Activated gamma-delta T cell treated with anti-CD3 and anti-CD28 coated beads, Interleukin-2, amount 50 U/mL, for 16 hours (primary cell): ENCODE data around the gene TP53I11.

ENCODE experiments used
- DNase-seq: peaks from one replicate; pipeline ENCODE4 v3.0.0-alpha.2; 2020; ENCODE audit warnings: low read depth

The TP53I11 gene

GRCh38 chr11:44978961-44979331 lies 28.3 kb upstream of the TP53I11 start:
- no peak for DNase-seq

- DNase-seq, result no peak
These were observed 27.7 kb upstream of the TP53I11 start for GRCh38 chr11:44978274-44978960.

GRCh38 chr11:44977493-44977984 lies 26.9 kb upstream of the TP53I11 start:
- no peak for DNase-seq

DNA sequence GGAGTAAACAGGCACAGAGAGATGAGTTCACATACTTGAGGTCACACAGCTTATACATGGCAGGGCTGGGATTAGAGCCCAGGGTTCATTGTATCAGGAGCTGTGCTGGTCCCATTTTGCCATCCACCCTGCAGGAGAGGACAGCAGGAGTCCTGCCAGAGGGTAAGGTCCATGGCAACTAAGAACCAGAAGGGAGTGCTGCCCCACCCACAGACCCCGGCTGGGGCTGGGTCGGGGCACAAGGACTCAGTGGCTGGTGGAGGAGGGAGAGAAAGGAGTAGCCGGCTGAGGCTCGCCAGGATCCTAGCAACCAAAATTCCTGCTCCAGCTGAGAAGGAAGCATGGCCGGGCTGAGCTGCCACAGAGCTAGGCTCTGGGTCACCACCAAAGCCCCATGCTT lies 25.9 kb upstream of the TP53I11 start:
- DNase-seq, result no peak

GRCh38 chr11:44974402-44975000 lies 23.8 kb upstream of the TP53I11 start:
- DNase-seq, result no peak

DNA sequence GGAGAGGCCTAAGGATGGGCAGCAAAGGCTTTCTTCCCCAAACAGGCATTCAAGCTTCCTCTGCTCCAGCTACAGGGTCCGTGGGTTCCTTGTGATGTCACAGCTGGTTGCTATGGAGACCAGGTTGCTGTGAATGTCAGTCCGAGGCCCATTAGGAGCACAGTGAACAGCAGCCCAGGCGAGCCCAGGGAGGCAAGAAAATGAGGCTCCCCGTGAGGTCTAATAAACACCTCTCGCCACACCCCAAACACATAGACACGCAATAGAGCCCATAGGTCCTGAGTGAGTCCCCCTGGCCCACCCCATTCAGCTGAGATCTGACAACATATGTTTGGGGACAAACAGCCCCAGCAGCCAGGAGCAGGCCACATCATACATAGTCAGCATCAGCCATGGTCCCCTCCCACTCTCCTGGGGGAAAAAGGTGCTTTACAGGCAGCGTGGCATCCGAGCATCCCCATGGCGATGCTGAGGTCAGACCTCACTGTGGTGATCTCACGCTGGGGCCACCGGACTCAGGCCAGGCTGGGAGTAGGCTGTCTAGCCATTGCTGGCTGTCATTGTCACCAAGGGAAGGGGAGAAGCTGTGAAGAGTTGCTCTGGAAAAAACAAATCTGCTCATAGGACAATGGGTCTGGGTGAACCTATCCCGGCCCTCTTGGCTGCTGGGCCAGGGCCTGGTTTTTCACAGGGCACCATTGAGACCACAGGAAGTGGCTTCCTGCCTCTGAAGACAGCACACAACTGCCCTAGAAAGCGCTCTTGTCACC lies 23.1 kb upstream of the TP53I11 start:
- DNase-seq, result no peak

DNA sequence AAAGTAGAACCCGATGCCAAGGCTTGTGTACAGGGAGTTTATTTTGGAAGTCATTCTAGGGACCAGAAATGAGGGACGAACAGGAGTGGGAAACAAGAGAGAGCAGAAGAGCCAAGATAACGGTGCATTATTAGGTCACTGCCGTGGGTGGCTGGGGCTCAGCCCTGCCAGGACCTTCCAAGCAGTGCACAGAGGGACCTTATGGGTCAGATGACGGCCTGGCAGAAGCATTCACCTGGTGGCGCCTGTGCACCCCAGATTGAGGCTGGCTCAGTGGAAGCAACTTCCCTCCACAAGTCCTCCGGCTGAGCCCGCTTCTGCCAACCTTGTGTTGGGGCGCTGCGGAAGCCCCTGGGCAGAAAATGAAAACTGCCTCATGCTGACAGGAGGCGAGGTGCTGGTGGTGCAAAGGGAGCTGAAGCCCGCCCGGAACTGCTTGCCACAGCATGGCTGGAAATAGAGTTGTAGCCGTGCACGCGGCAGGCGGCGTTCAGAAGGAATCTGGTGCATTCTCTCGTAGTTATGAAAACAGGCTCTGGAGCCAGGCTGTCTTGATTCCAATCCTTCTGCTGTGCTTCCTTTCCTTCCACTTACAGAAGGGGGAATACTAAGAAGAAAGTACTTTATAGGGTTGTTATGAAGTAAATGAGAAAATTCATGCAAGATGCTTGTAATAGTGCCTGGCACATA lies 22.2 kb upstream of the TP53I11 start:
- DNase-seq, result no peak

- no peak for DNase-seq
These were observed 20.5 kb upstream of the TP53I11 start for GRCh38 chr11:44971185-44971584.

GRCh38 chr11:44970293-44970692 lies 19.6 kb upstream of the TP53I11 start:
- no peak for DNase-seq

- DNase-seq, result no peak
These were observed 19.1 kb upstream of the TP53I11 start for GRCh38 chr11:44969651-44970252.

GRCh38 chr11:44968510-44968909 lies 17.8 kb upstream of the TP53I11 start:
- no peak for DNase-seq

DNA sequence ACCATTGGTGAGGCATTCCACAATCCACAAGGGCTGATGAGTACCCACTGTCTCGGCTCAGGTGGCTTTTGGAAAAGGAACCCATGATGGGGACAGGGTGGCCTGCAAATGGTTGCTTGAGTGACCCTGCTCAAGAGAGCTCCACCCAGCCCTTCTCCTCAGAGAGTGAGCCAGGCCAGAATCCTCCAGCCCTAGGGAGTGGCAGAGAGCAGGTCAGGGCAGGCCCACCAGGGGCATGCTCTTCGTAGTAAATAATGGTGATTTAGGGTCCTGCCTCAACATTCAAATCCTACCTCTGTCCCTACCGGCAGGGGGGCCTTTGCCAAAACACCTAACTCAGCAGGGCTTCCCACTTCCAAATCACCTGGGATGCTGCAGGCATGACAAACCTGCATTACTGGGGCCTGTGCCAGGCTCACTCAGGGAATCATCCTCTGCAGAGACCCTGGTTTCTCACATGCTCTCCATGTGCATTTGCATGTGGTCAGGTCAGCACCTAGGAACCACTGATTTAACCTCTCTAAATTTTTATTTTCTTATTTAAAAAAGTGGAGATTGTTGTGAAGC lies 17.3 kb upstream of the TP53I11 start:
- no peak for DNase-seq

DNA sequence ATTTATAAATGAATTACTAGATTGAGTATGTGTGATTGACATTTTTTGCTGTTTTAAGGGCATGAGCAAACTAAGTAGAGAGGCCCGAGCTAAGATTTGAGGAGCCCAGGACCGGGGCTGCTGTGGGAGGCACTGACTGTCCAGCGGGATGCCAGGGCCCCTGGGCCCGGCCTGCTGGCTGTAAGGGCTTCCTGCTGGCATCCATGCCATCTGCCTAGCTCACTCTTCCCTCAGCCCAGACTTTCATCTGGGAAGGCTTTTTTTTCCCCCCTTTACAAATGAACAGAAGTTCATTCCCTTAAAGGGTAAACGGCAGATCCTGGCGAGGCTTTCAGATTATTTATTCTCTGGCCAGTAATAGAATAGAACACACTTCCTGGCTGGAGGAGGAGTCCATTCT lies 16.0 kb upstream of the TP53I11 start:
- no peak for DNase-seq

- DNase-seq, result no peak
These were observed 14.0 kb upstream of the TP53I11 start for GRCh38 chr11:44964526-44965209.

DNA sequence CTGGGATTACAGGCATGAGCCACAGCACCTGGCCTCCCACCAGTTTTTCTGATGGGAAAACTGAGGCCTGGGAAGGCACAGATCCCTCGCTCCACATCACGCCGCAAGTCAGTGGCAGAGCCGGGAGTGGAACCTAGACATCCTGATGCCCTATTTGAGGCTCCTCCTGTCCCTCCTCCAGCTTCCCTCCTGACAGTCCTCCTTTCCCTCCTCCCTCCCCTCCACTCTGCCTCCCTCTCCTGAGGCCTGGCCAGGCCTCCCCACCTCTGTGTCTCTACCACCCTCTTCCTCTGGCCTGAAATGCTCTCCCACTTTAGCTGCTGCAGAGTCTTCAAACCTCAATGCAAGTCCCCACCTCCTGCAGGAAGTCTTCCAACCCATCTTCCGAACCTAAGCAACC lies 13.3 kb upstream of the TP53I11 start:
- no peak for DNase-seq

- DNase-seq, result no peak
These were observed 12.5 kb upstream of the TP53I11 start for GRCh38 chr11:44963136-44963535.

- DNase-seq, result no peak
These were observed 11.8 kb upstream of the TP53I11 start for GRCh38 chr11:44962464-44962863.

DNA sequence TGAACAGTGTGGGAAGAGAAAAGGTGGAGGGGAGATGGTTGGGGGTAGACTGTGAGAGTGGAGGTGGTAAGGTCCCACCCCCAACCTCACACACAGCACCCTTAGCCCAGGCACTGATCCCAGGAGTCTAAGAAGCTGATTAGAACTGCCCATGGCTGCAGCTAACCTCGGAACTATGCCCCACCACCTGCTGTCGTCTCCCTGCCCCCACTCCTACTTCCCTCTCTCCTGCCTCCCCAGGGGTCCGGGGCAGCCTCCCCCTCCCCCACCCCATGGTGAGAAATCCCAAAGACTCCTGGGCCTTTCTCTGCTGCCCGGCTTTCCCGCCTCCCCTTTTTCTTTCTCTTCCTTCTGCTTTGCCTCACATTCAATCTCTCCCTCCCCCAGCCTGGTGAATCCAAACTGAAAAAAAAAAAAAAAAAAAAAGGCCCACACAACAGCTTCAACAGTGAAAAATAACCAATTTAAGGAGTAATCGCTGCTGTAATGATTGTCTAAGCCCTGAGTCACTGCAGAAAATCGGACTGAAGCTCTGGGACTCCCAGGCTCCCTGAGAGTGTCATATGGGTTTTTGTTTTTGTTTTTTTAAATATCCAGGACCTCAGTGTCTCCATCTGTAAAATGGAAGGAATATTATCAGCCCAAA lies 9.6 kb upstream of the TP53I11 start:
- DNase-seq, result no peak

DNA sequence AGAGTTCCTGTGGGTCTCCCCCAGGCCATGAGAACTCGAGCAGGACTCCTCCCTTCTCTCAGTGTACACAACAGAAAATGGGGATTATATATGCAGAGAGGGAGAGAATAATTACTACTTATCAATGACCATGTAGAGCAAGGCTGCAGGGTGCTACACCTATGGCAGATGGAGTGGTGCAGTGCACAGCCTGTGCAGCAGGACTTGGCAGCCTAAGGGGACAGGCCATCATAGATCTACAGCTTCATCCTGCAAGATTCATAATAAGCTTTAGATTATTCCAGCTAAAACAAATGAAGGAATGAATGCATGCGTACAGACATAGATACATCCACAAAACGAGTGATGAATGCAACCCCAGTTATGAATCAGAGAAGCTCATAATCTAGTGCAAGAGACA lies 8.4 kb upstream of the TP53I11 start:
- no peak for DNase-seq

GRCh38 chr11:44957776-44958564 lies 7.3 kb upstream of the TP53I11 start:
- DNase-seq, result no peak
